Tibial artery (tissue), 4 donors: ENCODE measurements around the gene SLC4A3.

ENCODE experiments used
- DNase-seq, 2 donors: peaks; one replicate each; pipeline ENCODE4 v3.0.0-alpha.2; 2019
- H3K27ac ChIP-seq, 2 donors: fragments of 200-600 bp; sonication (generic) in 1 of 2; 1 replicate in 1 of 2; 2 replicates in 1 of 2; pipeline ENCODE4 v1.5.1; 2018 to 2019; ENCODE audit warnings: mild to moderate bottlenecking in 1 of 2
- H3K27me3 ChIP-seq, 2 donors: fragments of 200-600 bp; sonication (generic) in 1 of 2; one replicate each; pipeline versions ENCODE4 v1.5.1 to v1.6.0; 2016 to 2019
- H3K36me3 ChIP-seq, 3 donors: fragments of 200-600 bp; sonication (generic) in 2 of 3; one replicate each; pipeline ENCODE4 v1.5.1; 2016 to 2019; ENCODE audit warnings: mild to moderate bottlenecking in 2 of 3
- H3K4me1 ChIP-seq, 4 donors: fragments of 200-600 bp; sonication (generic) in 2 of 4; 1 replicate in 3 of 4; 2 replicates in 1 of 4; pipeline ENCODE4 v1.5.1; 2016 to 2019
- H3K4me3 ChIP-seq, 2 donors: fragments of 200-600 bp; sonication (generic) in 1 of 2; 1 replicate in 1 of 2; 2 replicates in 1 of 2; pipeline ENCODE4 v1.5.1; 2018 to 2019; ENCODE audit warnings: mild to moderate bottlenecking in 2 of 2
- H3K9me3 ChIP-seq, 3 donors: fragments of 200-600 bp; sonication (generic) in 1 of 3; one replicate each; pipeline ENCODE4 v1.5.1; 2016 to 2019
- intact Hi-C: fragments of 100-400 bp; cut with DNase I; formaldehyde crosslinking; loops from one replicate; pipeline ENCODE4 v1.15.0; 2023; ENCODE audit warnings: low total_unique reads
- TF ChIP-seq, protein P1 (sequence below), 2 experiments: fragments of 200-600 bp in 1 of 2; fragments of 450-650 bp in 1 of 2; IDR thresholded peaks; one replicate each; pipeline ENCODE4 v1.5.1; 2017 to 2019; ENCODE audit warnings: antibody characterized with exemption in 2 of 2, mild to moderate bottlenecking in 1 of 2, moderate library complexity in 1 of 2

Gene SLC4A3

DNA sequence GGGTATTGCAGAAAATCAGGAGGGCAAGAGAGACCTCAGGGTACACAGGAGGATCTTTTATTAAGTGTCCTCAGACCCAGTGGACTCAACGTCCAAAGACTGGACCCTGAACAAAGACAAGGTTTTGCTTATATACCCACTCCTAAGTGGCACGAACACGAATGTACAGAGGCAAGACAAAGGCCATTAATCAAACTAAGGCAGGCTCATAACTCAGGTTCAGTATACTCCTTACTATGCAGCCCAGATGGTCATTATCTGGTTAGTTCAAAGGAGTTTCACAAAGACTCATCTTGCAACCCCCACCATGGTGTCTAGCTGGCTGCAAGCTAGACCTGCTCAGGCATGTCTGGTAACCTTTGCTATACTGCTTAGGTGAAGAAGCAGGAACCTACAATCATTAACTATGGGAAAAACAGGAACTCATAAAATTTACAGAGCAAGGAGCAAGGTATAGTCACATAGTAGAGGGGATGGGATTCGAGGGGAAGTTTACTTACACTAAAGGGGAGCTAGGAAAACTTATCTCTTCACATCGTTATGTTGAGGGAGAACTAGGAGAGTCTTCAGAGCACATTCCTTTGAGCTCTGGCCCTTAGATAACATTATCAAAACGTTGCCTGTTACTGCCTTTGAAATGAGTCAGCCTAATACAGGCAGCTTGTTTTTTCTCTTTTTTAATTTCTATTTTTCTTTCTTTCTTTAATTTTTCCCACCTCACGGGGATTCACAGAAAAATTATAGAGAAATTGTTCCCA, 33.9 kb downstream of the SLC4A3 start:
- H3K27ac ChIP-seq, result no peak overlapping the region
- H3K4me1 ChIP-seq, result peaks cover 0 to 19% (median 0%) of the 10 kb centered on the region in 4 donors
- H3K4me3 ChIP-seq, result no peak overlapping the region
- no peaks in the 10 kb centered on the region for H3K27me3 ChIP-seq
- no peaks in the 10 kb centered on the region for H3K36me3 ChIP-seq
- TF ChIP-seq, protein P1, sequence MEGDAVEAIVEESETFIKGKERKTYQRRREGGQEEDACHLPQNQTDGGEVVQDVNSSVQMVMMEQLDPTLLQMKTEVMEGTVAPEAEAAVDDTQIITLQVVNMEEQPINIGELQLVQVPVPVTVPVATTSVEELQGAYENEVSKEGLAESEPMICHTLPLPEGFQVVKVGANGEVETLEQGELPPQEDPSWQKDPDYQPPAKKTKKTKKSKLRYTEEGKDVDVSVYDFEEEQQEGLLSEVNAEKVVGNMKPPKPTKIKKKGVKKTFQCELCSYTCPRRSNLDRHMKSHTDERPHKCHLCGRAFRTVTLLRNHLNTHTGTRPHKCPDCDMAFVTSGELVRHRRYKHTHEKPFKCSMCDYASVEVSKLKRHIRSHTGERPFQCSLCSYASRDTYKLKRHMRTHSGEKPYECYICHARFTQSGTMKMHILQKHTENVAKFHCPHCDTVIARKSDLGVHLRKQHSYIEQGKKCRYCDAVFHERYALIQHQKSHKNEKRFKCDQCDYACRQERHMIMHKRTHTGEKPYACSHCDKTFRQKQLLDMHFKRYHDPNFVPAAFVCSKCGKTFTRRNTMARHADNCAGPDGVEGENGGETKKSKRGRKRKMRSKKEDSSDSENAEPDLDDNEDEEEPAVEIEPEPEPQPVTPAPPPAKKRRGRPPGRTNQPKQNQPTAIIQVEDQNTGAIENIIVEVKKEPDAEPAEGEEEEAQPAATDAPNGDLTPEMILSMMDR (IDR thresholded peaks at IDR 0.05), result no peak
- DNase-seq, result no peak
- intact Hi-C loops, result no loop called here
- H3K9me3 ChIP-seq, result peaks cover 0 to 5% (median 0%) of the 10 kb centered on the region in 3 donors

DNA sequence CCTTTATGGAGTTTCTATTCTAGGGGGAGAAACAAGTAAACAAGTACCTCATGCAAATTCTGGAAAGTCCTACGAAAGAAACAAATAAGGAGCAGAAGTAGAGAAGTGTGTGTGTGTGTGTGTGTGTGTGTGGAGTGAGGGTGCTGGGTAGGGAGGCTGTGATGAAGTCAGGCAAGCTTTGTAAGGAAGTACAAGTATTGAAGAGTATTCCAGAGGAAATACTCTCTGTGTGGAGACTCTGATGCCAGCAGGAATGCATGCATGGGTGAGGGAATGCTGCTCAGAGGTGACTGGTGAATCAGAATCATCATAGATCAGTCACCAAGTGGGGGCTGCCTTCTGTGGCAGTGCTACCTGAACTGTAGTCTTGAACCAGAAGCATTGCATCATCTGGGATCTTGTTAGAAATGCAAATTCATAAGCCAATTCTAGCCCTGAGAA, 34.5 kb downstream of the SLC4A3 start:
- Histone ChIP-seq H3K4me3 (no peak overlapping the region), H3K27ac (no peak overlapping the region), H3K27me3 (no peaks in the 10 kb centered on the region), H3K36me3 (no peaks in the 10 kb centered on the region), H3K4me1 (peaks cover 0 to 19% (median 0%) of the 10 kb centered on the region in 4 donors), H3K9me3 (peaks cover 0 to 5% (median 0%) of the 10 kb centered on the region in 3 donors)
- intact Hi-C loops, result no loop called here
- TF ChIP-seq, protein P1 (IDR thresholded peaks at IDR 0.05), result no peak
- no peak for DNase-seq

DNA sequence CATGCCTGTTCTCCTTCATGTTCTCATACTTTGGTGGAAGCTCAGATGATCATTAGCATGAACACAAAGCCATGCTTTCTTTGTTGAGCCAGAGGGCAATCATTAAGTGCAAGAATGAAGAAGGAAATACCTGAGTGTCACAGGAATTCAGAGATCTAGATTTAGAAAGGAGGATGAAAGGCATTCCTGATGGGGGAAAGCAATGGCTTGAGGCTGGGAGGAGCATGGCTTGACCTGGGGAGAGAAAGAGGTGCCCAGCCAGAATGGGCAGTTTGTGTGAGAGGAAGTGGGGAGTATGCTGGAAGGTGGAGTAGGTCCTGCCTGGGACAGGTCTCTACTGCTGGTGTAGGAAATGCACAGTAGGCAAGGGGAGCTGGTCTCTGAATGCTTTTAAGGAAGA, 35.1 kb downstream of the SLC4A3 start:
- intact Hi-C loops, result no loop called here
- H3K36me3 ChIP-seq, result no peaks in the 10 kb centered on the region
- H3K9me3 ChIP-seq, result peaks cover 0 to 5% (median 0%) of the 10 kb centered on the region in 3 donors
- no peak overlapping the region for H3K27ac ChIP-seq
- no peak for DNase-seq
- TF ChIP-seq, protein P1 (IDR thresholded peaks at IDR 0.05), result no peak
- H3K4me3 ChIP-seq, result no peak overlapping the region
- peaks cover 0 to 19% (median 0%) of the 10 kb centered on the region in 4 donors for H3K4me1 ChIP-seq
- H3K27me3 ChIP-seq, result no peaks in the 10 kb centered on the region

DNA sequence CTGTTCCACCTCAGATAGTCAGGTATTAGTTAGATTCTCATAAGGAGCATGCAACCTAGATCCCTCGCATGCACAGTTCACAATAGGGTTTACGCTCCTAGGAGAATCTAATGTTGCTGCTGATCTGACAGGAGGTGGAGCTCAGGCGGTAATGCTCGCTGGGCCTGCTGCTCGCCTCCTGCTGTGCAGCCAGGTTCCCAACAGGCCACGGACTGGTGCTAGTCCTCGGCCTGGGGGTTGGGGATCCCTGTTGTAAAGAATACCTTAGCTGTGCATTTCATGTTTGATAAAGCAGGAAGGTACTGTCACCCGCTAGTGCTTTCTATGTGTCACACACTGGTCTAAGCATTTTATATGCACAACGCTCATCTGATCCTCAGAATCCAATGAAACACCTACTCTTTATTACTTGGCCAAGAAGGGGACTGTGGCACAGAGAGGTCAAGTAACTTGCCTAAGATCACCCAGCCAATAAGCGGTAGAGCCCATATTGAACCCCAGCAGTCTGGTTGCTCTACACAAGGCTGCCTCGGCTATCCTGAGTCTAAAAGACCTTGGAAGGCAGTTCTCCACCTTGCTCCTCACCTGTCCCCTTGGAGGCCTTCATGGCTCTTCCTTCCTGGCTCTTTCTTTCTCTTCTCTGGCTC, 35.8 kb downstream of the SLC4A3 start:
- H3K27ac ChIP-seq, result no peak overlapping the region
- H3K27me3 ChIP-seq, result no peaks in the 10 kb centered on the region
- no peak overlapping the region for H3K4me3 ChIP-seq
- H3K36me3 ChIP-seq, result no peaks in the 10 kb centered on the region
- no peak for DNase-seq
- TF ChIP-seq, protein P1 (IDR thresholded peaks at IDR 0.05), result no peak
- H3K4me1 ChIP-seq, result peaks cover 0 to 15% (median 0%) of the 10 kb centered on the region in 4 donors
- intact Hi-C loops, result no loop called here
- peaks cover 0 to 5% (median 0%) of the 10 kb centered on the region in 3 donors for H3K9me3 ChIP-seq

DNA sequence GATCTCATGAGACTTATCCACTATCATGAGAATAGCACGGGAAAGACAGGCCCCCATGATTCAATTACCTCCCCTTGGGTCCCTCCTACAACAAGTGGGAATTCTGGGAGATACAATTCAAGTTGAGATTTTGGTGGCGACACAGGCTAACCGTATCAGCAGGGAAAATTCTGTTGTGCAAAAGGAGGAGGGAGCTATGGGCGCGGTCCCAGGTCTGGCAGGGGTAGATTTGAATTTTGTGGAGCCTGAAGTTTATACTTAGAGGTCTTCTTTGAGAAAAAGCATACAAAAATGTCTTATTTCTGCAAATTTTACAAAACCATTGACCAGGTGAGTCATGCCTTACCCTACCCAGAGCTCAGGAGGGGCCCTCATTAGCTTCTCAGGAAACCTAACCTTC, 36.6 kb downstream of the SLC4A3 start:
- DNase-seq, result no peak
- H3K4me1 ChIP-seq, result peaks cover 0 to 11% (median 0%) of the 10 kb centered on the region in 4 donors

More for the DNA sequence above, 36.6 kb downstream of the SLC4A3 start:
- Histone ChIP-seq H3K27ac (no peak overlapping the region), H3K36me3 (no peaks in the 10 kb centered on the region), H3K4me3 (no peak overlapping the region), H3K27me3 (no peaks in the 10 kb centered on the region), H3K9me3 (peaks cover 0 to 5% (median 0%) of the 10 kb centered on the region in 3 donors)
- intact Hi-C loops, result no loop called here
- TF ChIP-seq, protein P1 (IDR thresholded peaks at IDR 0.05), result no peak
